Measurements from ENCODE around the gene BSPRY.

The BSPRY gene

GRCh38 chr9:113343732-113344231, 5.6 kb upstream of the BSPRY start:
- H3K23ac ChIP-seq (ENCODE audit: low read length), result no peak overlapping the region
- no peak overlapping the region for H2BK120ac ChIP-seq (ENCODE audit: low read depth, low read length)
- H3K79me1 ChIP-seq (ENCODE audit: low read length), result no peaks in the 10 kb centered on the region
- no peak for DNase-seq
- H3K36me3 ChIP-seq (ENCODE audit: control insufficient read depth, insufficient read depth, low read length), result no peaks in the 10 kb centered on the region
- no peak overlapping the region for H4K5ac ChIP-seq (ENCODE audit: low read length)
- H3K4ac ChIP-seq (ENCODE audit: low read depth, low read length), result no peak overlapping the region
- no peak overlapping the region for H3K9ac ChIP-seq (ENCODE audit: low read length)
- H3K4me3 ChIP-seq (ENCODE audit: low read length), result no peak overlapping the region
- WGBS (ENCODE audit: extremely low coverage, insufficient coverage, low lambda C conversion rate), result no CpG with 5 or more reads among the region's 1 CpG
- H3K18ac ChIP-seq (ENCODE audit: low read length), result no peak overlapping the region
- H2BK15ac ChIP-seq (replicated peaks; ENCODE audit: low read depth), result no peak overlapping the region
- H3K4me2 ChIP-seq (ENCODE audit: low read length), result no peak overlapping the region
- H2BK5ac ChIP-seq (ENCODE audit: low read length), result no peak overlapping the region
- H3K27ac ChIP-seq (ENCODE audit: low read depth, low read length), result no peak overlapping the region
- H3K56ac ChIP-seq (ENCODE audit: low read length), result no peak overlapping the region
- H3K27me3 ChIP-seq (ENCODE audit: insufficient read depth, low read length, poor library complexity), result no peaks in the 10 kb centered on the region
- H2AK5ac ChIP-seq (ENCODE audit: low read length), result no peak overlapping the region
- no peaks in the 10 kb centered on the region for H3K4me1 ChIP-seq (ENCODE audit: control insufficient read depth, low read depth, low read length)
- no peaks in the 10 kb centered on the region for H3K79me2 ChIP-seq (ENCODE audit: control insufficient read depth, insufficient read depth, low read length)
- no peak overlapping the region for H4K8ac ChIP-seq (ENCODE audit: low read depth, low read length)

- Histone ChIP-seq H3K36me3 (ENCODE audit: control insufficient read depth, insufficient read depth, low read length) (no peaks in the 10 kb centered on the region), H3K23ac (ENCODE audit: low read length) (no peak overlapping the region), H2BK5ac (ENCODE audit: low read length) (no peak overlapping the region), H2BK120ac (ENCODE audit: low read depth, low read length) (no peak overlapping the region), H3K18ac (ENCODE audit: low read length) (no peak overlapping the region), H2AK5ac (ENCODE audit: low read length) (no peak overlapping the region), H3K27ac (ENCODE audit: low read depth, low read length) (no peak overlapping the region), H4K8ac (ENCODE audit: low read depth, low read length) (no peak overlapping the region), H3K4me1 (ENCODE audit: control insufficient read depth, low read depth, low read length) (no peaks in the 10 kb centered on the region), H3K4me2 (ENCODE audit: low read length) (no peak overlapping the region), H3K27me3 (ENCODE audit: insufficient read depth, low read length, poor library complexity) (peaks cover 9% of the 10 kb centered on the region), H3K4ac (ENCODE audit: low read depth, low read length) (no peak overlapping the region), H3K56ac (ENCODE audit: low read length) (no peak overlapping the region), H3K79me2 (ENCODE audit: control insufficient read depth, insufficient read depth, low read length) (no peaks in the 10 kb centered on the region), H3K79me1 (ENCODE audit: low read length) (no peaks in the 10 kb centered on the region), H4K5ac (ENCODE audit: low read length) (no peak overlapping the region), H3K4me3 (ENCODE audit: low read length) (no peak overlapping the region), H3K9ac (ENCODE audit: low read length) (no peak overlapping the region), H2BK15ac (replicated peaks; ENCODE audit: low read depth) (no peak overlapping the region)
- WGBS (ENCODE audit: extremely low coverage, insufficient coverage, low lambda C conversion rate), result no CpG with 5 or more reads among the region's 2 CpGs
- DNase-seq, result no peak
Observed at GRCh38 chr9:113345190-113345589, 4.2 kb upstream of the BSPRY start.

DNA sequence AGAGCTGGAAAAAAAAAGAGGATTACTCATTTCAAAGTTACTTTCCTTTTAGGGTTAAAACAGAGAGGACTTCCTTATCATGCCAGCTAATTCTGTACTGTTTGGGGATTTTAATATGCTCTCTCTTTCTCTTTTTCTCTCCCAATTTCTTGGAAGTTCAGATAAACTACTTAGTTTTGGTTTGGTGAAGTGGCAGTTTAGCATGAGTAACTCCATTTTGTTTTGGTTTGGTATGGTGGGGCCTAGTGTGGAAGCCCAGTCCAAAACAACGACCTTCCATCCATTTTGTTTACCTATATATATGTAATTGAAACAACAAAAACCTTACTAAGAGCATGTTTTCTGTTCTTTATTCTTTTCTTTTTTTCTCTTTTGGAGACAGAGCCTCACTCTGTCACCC, 3.7 kb upstream of the BSPRY start:
- Histone ChIP-seq H3K36me3 (ENCODE audit: control insufficient read depth, insufficient read depth, low read length) (no peaks in the 10 kb centered on the region), H4K5ac (ENCODE audit: low read length) (no peak overlapping the region), H3K23ac (ENCODE audit: low read length) (no peak overlapping the region), H2BK5ac (ENCODE audit: low read length) (no peak overlapping the region), H2BK120ac (ENCODE audit: low read depth, low read length) (no peak overlapping the region), H2AK5ac (ENCODE audit: low read length) (no peak overlapping the region), H3K79me1 (ENCODE audit: low read length) (no peaks in the 10 kb centered on the region), H3K4me1 (ENCODE audit: control insufficient read depth, low read depth, low read length) (no peaks in the 10 kb centered on the region), H3K56ac (ENCODE audit: low read length) (no peak overlapping the region), H3K27ac (ENCODE audit: low read depth, low read length) (no peak overlapping the region), H4K8ac (ENCODE audit: low read depth, low read length) (no peak overlapping the region), H3K4ac (ENCODE audit: low read depth, low read length) (no peak overlapping the region), H3K27me3 (ENCODE audit: insufficient read depth, low read length, poor library complexity) (peaks cover 10% of the 10 kb centered on the region), H3K9ac (ENCODE audit: low read length) (no peak overlapping the region), H3K4me3 (ENCODE audit: low read length) (no peak overlapping the region), H3K4me2 (ENCODE audit: low read length) (no peak overlapping the region), H3K79me2 (ENCODE audit: control insufficient read depth, insufficient read depth, low read length) (no peaks in the 10 kb centered on the region), H2BK15ac (replicated peaks; ENCODE audit: low read depth) (no peak overlapping the region), H3K18ac (ENCODE audit: low read length) (no peak overlapping the region)
- no CpG with 5 or more reads among the region's 1 CpG for WGBS (ENCODE audit: extremely low coverage, insufficient coverage, low lambda C conversion rate)
- DNase-seq, result no peak

DNA sequence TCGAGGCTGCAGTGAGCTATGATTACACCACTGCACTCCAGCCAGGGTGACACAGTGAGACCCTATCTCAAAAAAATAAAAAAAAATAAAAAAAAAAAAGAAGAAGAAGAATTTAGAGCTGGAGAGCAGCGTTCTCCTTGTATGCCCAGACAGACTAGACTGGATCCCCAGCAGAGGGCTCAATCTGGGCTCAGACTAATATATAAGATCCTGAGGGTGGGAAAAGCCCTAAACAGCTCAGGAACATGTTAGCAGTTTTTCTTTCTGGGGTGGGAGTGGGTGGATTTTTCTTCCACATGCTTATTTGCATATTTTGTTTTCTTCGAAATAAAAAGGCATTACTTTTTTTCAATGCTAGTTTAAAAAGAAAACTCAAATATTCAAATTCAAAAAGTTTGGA, 904 bp upstream of the BSPRY start:
- Histone ChIP-seq H3K4me3 (ENCODE audit: low read length) (no peak overlapping the region), H3K27ac (ENCODE audit: low read depth, low read length) (no peak overlapping the region), H3K4me1 (ENCODE audit: control insufficient read depth, low read depth, low read length) (no peaks in the 10 kb centered on the region), H3K79me2 (ENCODE audit: control insufficient read depth, insufficient read depth, low read length) (no peaks in the 10 kb centered on the region), H3K4ac (ENCODE audit: low read depth, low read length) (no peak overlapping the region), H2AK5ac (ENCODE audit: low read length) (no peak overlapping the region), H2BK120ac (ENCODE audit: low read depth, low read length) (no peak overlapping the region), H3K18ac (ENCODE audit: low read length) (no peak overlapping the region), H3K9ac (ENCODE audit: low read length) (no peak overlapping the region), H2BK15ac (replicated peaks; ENCODE audit: low read depth) (no peak overlapping the region), H3K23ac (ENCODE audit: low read length) (no peak overlapping the region), H3K79me1 (ENCODE audit: low read length) (no peaks in the 10 kb centered on the region), H4K8ac (ENCODE audit: low read depth, low read length) (no peak overlapping the region), H2BK5ac (ENCODE audit: low read length) (no peak overlapping the region), H3K36me3 (ENCODE audit: control insufficient read depth, insufficient read depth, low read length) (no peaks in the 10 kb centered on the region), H4K5ac (ENCODE audit: low read length) (no peak overlapping the region), H3K4me2 (ENCODE audit: low read length) (no peak overlapping the region), H3K56ac (ENCODE audit: low read length) (no peak overlapping the region), H3K27me3 (ENCODE audit: insufficient read depth, low read length, poor library complexity) (peaks cover 10% of the 10 kb centered on the region)
- no peak for DNase-seq
- WGBS (ENCODE audit: extremely low coverage, insufficient coverage, low lambda C conversion rate), result no CpG with 5 or more reads among the region's 3 CpGs

GRCh38 chr9:113349066-113349444, 286 bp upstream of the BSPRY start:
- Histone ChIP-seq H4K8ac (ENCODE audit: low read depth, low read length) (no peak overlapping the region), H3K4me2 (ENCODE audit: low read length) (no peak overlapping the region), H3K4me1 (ENCODE audit: control insufficient read depth, low read depth, low read length) (no peaks in the 10 kb centered on the region), H3K9ac (ENCODE audit: low read length) (no peak overlapping the region), H3K36me3 (ENCODE audit: control insufficient read depth, insufficient read depth, low read length) (no peaks in the 10 kb centered on the region), H3K56ac (ENCODE audit: low read length) (no peak overlapping the region), H2BK120ac (ENCODE audit: low read depth, low read length) (no peak overlapping the region), H4K5ac (ENCODE audit: low read length) (no peak overlapping the region), H3K27me3 (ENCODE audit: insufficient read depth, low read length, poor library complexity) (peaks cover 10% of the 10 kb centered on the region), H3K18ac (ENCODE audit: low read length) (no peak overlapping the region), H2BK5ac (ENCODE audit: low read length) (no peak overlapping the region), H3K4me3 (ENCODE audit: low read length) (no peak overlapping the region), H3K79me2 (ENCODE audit: control insufficient read depth, insufficient read depth, low read length) (no peaks in the 10 kb centered on the region), H2BK15ac (replicated peaks; ENCODE audit: low read depth) (no peak overlapping the region), H2AK5ac (ENCODE audit: low read length) (no peak overlapping the region), H3K79me1 (ENCODE audit: low read length) (no peaks in the 10 kb centered on the region), H3K23ac (ENCODE audit: low read length) (no peak overlapping the region), H3K4ac (ENCODE audit: low read depth, low read length) (no peak overlapping the region), H3K27ac (ENCODE audit: low read depth, low read length) (no peak overlapping the region)
- DNase-seq, result no peak
- no CpG with 5 or more reads among the region's 13 CpGs for WGBS (ENCODE audit: extremely low coverage, insufficient coverage, low lambda C conversion rate)

DNA sequence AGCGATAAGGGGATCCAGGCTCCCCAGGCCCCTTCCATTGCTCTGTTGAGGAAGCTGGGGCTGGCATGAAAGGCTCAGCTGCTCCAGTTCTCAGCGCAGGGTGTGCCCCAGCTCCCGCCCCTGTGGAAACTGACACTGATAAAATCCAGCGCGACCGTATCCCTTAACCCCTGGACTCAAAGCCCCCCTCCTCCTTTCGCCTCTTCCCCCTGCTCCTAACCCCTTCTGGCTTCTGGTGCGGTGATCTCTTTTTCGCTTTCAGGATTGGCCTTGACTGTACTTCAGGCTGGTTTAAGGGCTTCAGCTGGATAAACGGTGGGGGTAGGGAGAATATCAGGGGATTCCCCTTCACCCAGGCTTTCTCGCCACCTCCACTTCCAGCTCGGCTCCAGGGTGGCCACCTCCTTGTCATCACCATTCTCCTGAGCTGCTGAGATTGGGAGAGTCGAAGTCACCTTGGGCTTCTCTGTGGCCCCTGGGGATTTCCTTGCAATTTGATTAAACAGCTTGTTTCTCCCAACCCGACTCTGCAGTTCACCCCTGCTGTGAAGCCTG, 843 bp downstream of the BSPRY start:
- no peak overlapping the region for H2BK120ac ChIP-seq (ENCODE audit: low read depth, low read length)
- H3K27me3 ChIP-seq (ENCODE audit: insufficient read depth, low read length, poor library complexity), result peaks cover 10% of the 10 kb centered on the region
- DNase-seq, result no peak
- H3K23ac ChIP-seq (ENCODE audit: low read length), result no peak overlapping the region
- H3K4me1 ChIP-seq (ENCODE audit: control insufficient read depth, low read depth, low read length), result no peaks in the 10 kb centered on the region
- no peak overlapping the region for H3K18ac ChIP-seq (ENCODE audit: low read length)
- H3K56ac ChIP-seq (ENCODE audit: low read length), result no peak overlapping the region
- H2BK5ac ChIP-seq (ENCODE audit: low read length), result no peak overlapping the region
- H3K79me1 ChIP-seq (ENCODE audit: low read length), result no peaks in the 10 kb centered on the region
- no CpG with 5 or more reads among the region's 14 CpGs for WGBS (ENCODE audit: extremely low coverage, insufficient coverage, low lambda C conversion rate)
- no peak overlapping the region for H2BK15ac ChIP-seq (replicated peaks; ENCODE audit: low read depth)
- no peaks in the 10 kb centered on the region for H3K36me3 ChIP-seq (ENCODE audit: control insufficient read depth, insufficient read depth, low read length)
- no peak overlapping the region for H3K9ac ChIP-seq (ENCODE audit: low read length)
- H3K4ac ChIP-seq (ENCODE audit: low read depth, low read length), result no peak overlapping the region
- H2AK5ac ChIP-seq (ENCODE audit: low read length), result no peak overlapping the region
- no peaks in the 10 kb centered on the region for H3K79me2 ChIP-seq (ENCODE audit: control insufficient read depth, insufficient read depth, low read length)
- H3K4me2 ChIP-seq (ENCODE audit: low read length), result no peak overlapping the region
- H4K8ac ChIP-seq (ENCODE audit: low read depth, low read length), result no peak overlapping the region
- no peak overlapping the region for H4K5ac ChIP-seq (ENCODE audit: low read length)
- no peak overlapping the region for H3K4me3 ChIP-seq (ENCODE audit: low read length)
- H3K27ac ChIP-seq (ENCODE audit: low read depth, low read length), result no peak overlapping the region
